ENCODE measurements around the gene ZNF710. TPM values are rescaled to one million over a fixed set of nuclear protein-coding genes. Genes with fewer than 3 reads are reported as not detected.

Gene ZNF710
- polyA plus RNA-seq, 1 of the 3 experiments (the other 2 are of a cell fraction), result 2.7 TPM

GRCh38 chr15:89980896-89981295 is 20.2 kb upstream of the ZNF710 start:
- no peaks in the 10 kb centered on the region for H3K36me3 ChIP-seq (replicated peaks in 1 of 2; ENCODE audit: control insufficient read depth in 1 of 2, insufficient read depth in 2 of 2, low read length in 1 of 2)
- H3K9me2 ChIP-seq, result no peaks in the 10 kb centered on the region
- ChIA-PET POLR2A (no interaction called here), CTCF (interaction anchor here (0.8 kb wide), 1 partner anchor 13 kb away, joined by 3 read pairs; no protein-coding TSS in a partner anchor)
- no peaks in the 10 kb centered on the region for H3K9me3 ChIP-seq
- no peak overlapping the region for H3K4me2 ChIP-seq
- no peaks in the 10 kb centered on the region for H3K79me2 ChIP-seq (ENCODE audit: insufficient read depth)
- H2AFZ ChIP-seq (ENCODE audit: low read depth), result no peak overlapping the region
- no peaks in the 10 kb centered on the region for H3F3A ChIP-seq (replicated peaks; ENCODE audit: insufficient read depth)
- peaks cover 7% of the 10 kb centered on the region; the same call in 1 of the 2 replicates for H3K27me3 ChIP-seq (ENCODE audit: insufficient read depth)
- H4K20me1 ChIP-seq (ENCODE audit: insufficient read depth), result no peaks in the 10 kb centered on the region
- no peak overlapping the region for H3K9ac ChIP-seq
- no peak for TF ChIP-seq FOXM1 (IDR thresholded peaks at IDR 0.05; ENCODE audit: low read depth)
- no peak for TF ChIP-seq CTCF (IDR thresholded peaks at IDR 0.05)
- TF ChIP-seq RXRA (IDR thresholded peaks at IDR 0.05; ENCODE audit: borderline replicate concordance, low read depth), result no peak
- no peak for TF ChIP-seq POLR2AphosphoS5 (IDR thresholded peaks at IDR 0.05; ENCODE audit: low read depth, low read length)
- no peak for TF ChIP-seq FOSL2 (IDR thresholded peaks at IDR 0.05; ENCODE audit: borderline replicate concordance, low read depth)
- no peak for TF ChIP-seq CHD2 (IDR thresholded peaks at IDR 0.05; ENCODE audit: low read length, partially characterized antibody)
- TF ChIP-seq ELF1 (IDR thresholded peaks at IDR 0.05), result no peak
- TF ChIP-seq TAF1 (IDR thresholded peaks at IDR 0.05; ENCODE audit: borderline replicate concordance, low read depth, low read length), result no peak
- no peak for TF ChIP-seq SIN3A (IDR thresholded peaks at IDR 0.05; ENCODE audit: borderline replicate concordance, low read depth, low read length)
- TF ChIP-seq TCF12 (IDR thresholded peaks at IDR 0.05), result no peak
- TF ChIP-seq ZBTB33 (IDR thresholded peaks at IDR 0.05; ENCODE audit: borderline replicate concordance, low read depth), result no peak
- no peak for TF ChIP-seq MEF2A (IDR thresholded peaks at IDR 0.05; ENCODE audit: borderline replicate concordance, low read depth)
- TF ChIP-seq YY1 (IDR thresholded peaks at IDR 0.05; ENCODE audit: low read depth), result no peak
- TF ChIP-seq SMC3 (IDR thresholded peaks at IDR 0.05; ENCODE audit: low read depth, low read length), result no peak
- no peak for TF ChIP-seq MAX (IDR thresholded peaks at IDR 0.05; ENCODE audit: low read depth)
- DNase-seq, result no peak
- H3K27ac ChIP-seq (ENCODE audit: low read depth in 2 of 2, low read length in 1 of 2), result no peak overlapping the region
- WGBS (ENCODE audit: low lambda C conversion rate), result 72% methylated on average over 4 of the region's 4 CpGs
- no peaks in the 10 kb centered on the region for H3K4me1 ChIP-seq (ENCODE audit: control insufficient read depth in 1 of 2, insufficient read depth in 2 of 2, low read depth in 1 of 2, low read length in 1 of 2)
- no peak overlapping the region for H3K4me3 ChIP-seq (ENCODE audit: low read depth in 2 of 2, low read length in 1 of 2)
